HG02759 (cell line): Measurements from ENCODE around the gene TMEM17.

ENCODE experiments used
- ATAC-seq: cut with Tn5 transposase; IDR thresholded peaks from one replicate; pipeline ENCODE4 v1.9.1; 2021; ENCODE audit warnings: mild to moderate bottlenecking, moderate library complexity; ENCODE audit not compliant: unreplicated experiment

TMEM17 gene

GRCh38 chr2:62512384-62512783 lies 6.4 kb upstream of the TMEM17 start:
- no peak for ATAC-seq

DNA sequence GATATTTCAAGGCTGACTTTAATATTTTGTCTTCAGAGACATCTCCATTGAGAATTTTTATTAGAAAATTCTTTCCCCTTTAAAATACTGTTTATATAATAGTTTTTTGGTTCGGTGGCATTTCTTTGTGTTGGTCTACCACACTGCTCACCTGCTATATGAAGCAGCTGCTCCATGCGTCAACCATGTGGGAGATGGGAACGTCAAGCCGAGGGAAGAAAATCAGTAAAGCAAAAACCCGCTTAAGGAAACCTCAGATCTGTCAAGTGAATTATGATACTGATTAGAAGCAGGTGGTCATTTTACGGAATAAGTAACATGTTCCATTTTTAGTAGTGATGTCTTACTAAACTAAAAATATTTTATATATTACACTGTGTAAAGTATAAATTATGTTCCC lies 5.6 kb upstream of the TMEM17 start:
- ATAC-seq: no peak

DNA sequence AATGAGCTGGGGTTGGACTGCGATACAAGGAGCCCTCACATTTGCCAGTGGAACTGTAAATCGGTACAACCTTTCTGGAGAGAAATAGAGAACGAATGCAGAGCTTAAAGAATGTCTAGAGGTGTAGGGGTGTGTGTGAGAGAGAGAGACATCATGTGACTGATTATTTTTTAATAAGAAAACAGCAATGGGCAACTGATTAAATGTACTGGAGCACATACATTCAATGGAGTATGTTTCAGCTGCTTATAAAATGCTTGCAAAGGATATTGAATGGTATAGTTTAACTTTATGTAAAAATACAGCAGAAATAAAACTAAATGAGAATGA lies 391 bp upstream of the TMEM17 start:
- peak; percentile 30 for ATAC-seq

DNA sequence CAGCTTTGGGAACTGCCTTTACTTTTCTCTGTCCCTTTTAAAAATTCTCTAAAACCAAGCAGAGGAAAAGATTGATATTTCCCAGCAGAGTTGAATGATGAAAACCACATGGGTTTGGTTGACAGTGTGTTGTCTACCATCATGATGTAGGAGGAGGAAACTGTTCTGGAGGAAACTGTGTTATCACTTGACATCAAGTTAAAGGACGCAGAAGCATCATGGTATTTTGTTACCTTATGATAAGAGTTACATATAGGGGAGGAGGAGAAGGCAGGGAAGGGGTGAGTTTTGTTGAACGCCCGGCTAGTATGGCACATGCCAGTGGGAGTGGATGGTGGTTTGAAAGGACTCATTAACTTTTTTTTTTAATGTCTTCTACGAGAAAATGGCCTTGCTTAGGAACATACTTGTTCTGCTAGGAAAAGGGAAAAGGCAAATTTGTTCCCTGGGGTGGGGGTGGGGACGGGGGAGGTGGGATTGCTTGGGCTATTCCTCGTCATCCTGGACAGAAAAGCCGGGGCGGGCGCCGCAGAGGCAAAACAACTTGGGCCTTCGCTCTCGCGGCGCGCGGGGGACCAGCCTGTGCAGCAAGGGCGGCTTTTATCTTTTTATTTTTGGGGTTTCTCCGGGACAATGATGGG lies 766 bp downstream of the TMEM17 start:
- no peak for ATAC-seq

GRCh38 chr2:62504657-62505056 lies 1.3 kb downstream of the TMEM17 start:
- ATAC-seq: no peak

DNA sequence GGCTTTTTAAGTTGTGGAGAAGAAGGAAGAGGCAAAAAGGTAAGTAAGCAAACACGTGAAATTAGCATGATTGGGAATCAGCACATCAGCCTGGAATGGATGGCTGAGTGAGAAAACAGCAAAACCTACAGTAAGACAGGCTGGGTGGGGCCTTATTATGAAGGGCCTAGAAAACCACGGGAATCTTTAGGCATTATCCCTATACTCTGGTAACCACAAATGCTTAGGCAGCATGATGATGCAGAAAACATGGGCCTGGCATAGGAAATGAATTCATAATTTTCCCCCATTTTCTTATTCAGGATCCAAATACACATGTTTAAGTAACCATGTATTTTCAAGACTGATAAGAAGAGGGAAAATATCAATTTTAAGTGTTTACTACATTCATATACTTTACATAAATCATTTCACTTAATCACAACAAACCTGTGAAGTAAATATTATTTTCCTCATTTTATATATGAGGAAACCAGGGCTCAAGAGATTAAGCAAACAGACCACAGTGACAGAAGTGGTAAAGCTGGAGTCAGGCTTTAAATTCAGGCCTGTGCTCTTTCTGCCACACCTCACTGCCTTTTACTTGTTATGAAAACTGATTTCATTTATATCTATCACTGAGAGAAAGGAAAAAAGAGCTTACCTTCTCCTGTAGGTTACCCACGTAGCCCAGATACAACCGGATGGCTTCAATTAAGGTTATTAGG lies 4.0 kb downstream of the TMEM17 start:
- ATAC-seq: no peak

DNA sequence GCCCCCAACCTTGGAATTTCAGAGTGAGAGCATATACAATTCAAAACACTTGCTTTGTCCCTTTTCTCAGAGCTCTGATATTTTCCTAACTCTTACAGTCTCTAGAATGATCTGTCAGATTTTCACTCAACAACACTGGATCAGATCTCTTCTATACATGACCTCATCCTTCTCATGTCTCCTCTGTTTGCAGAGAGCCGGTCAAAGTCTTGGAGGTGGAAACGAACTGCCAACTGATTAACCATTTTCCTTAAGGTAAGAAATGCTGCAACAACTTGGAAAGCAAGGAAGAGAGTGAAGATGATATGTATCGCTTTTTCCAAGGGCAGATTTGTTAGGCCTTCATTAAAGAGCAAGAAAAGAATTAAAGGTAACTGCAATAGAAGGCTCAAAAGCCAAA lies 4.9 kb downstream of the TMEM17 start:
- no peak for ATAC-seq

DNA sequence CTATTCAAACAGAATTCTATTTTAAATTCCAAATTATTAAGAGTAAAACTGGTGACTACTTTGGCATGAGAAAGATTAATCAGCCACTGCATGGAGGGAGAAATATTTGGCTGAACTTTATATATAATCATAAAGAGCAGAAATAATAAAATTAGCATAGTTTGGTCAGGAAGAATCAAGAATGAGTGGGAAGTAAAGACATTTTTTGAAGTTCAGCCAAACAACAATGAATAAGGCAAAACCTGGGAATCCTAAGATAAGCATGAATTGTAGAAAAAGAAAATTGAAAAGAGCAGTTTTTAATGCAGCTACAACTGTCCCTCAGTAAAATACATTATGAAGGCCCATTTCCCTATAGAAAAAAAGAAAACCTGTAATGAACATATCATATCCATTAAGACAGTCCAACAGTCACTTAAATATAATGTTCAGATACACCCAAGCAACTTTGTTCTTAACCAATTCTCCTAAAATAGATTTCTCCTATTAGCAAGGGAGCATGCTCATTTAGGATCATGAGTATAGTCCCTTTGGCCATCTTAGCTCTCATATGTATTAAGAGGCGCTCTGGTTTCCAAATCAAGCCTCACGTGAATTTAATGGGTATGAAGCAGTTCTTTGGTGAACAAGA lies 6.5 kb downstream of the TMEM17 start:
- no peak for ATAC-seq

- no peak for ATAC-seq
These were observed 7.3 kb downstream of the TMEM17 start for GRCh38 chr2:62498739-62499138.

DNA sequence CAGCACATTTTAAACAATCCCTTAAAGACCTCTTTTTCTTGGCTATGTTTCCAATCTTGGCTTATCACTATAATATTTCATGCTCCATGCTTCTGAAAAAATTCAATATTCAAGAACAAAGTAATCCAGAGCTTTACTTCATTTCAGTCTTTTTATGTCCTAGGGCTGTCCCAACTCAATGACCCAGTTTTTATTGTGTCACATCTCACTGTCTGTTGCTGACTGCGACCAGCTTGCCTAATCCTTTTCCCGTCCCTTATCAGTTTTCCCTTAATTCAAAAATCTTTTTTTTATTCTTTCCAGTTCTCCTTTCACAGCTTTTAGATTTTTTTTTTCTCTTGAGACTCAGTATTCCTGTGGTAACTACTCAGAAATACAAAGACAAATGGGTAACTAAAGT lies 10.2 kb downstream of the TMEM17 start:
- no peak for ATAC-seq

DNA sequence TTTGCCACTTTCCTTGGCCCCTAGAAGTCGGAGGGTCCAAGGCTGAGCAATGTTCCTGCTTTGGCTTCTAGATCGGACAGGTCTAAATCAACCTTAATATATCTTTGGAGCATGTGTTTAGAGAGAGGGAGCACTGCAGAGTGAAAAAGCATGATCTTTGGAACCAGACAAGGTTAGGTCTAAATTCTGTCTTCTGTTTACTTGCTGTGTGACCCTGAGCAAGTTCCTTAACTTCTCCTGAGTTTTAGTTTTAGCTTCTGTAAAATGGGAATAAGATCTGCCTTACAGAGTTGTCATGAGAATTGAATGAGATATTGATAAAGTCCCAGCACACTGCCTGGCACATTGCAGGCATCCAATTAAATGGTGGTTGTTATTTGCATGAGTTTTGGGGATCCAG lies 13.9 kb downstream of the TMEM17 start:
- ATAC-seq: no peak

DNA sequence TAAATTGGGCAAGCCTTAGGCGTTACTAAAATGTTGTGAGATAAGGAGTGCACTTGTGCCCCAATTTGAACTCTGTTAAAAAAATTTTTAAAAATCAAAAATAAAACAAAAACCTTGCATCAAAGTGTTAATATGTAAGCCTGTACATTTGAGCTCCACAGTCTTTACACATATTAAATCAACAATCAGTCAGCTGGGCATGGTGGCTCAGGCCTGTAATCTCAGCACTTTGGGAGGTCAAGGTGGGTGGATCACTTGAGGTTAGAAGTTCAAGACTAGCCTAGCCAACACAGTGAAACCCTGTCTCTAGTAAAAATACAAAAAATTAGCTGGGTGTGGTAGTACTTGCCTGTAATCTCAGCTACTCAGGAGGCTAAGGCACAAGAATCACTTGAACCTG lies 16.3 kb downstream of the TMEM17 start:
- no peak for ATAC-seq

DNA sequence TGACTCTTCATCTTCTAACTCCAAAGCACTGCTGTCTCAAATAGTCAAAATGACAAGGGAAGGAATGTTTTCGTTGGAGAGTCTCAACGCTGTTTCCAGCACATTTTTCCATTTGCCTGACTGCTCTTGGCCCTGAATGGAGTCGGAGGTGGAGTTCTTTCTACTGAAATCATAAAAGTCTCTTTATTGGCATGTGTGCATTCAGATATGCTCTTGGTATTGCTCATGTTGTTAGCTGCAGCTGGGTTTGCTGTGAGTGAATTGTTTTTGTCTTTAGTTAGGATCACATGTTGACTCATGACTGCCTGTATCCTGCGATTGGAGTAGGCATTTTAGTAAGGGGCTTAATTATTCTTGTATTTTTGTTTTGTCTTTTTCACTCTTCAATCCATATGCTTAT lies 16.8 kb downstream of the TMEM17 start:
- ATAC-seq: no peak

GRCh38 chr2:62486439-62486765 lies 19.6 kb downstream of the TMEM17 start:
- no peak for ATAC-seq

- ATAC-seq: no peak
These were observed 20.1 kb downstream of the TMEM17 start for GRCh38 chr2:62485761-62486438.

GRCh38 chr2:62482558-62483352 lies 23.2 kb downstream of the TMEM17 start:
- ATAC-seq: no peak

- no peak for ATAC-seq
These were observed 26.1 kb downstream of the TMEM17 start for GRCh38 chr2:62479917-62480316.

DNA sequence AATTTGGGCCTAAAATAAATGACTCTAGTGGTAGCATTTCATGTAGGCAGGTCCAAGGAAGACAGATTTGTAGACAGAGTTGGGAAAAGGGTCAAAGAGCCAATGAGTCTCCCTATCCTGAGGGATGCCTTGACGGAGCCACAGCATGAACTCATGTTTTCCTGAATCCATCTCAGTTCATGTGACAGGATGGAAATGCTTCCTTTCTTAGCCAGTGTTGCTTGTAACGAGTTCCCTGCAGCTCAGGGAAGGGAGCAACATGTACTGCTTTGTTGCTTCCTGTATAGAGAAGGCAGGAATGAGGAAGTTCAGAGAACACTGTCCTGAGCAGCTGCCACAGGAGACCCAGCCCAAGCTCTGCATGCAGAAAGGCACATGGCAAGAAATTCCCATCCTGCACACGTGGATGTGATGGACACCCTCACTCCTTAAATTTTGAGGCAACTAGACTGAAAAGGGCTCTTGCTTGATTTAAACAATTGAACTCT lies 27.9 kb downstream of the TMEM17 start:
- no peak for ATAC-seq

- ATAC-seq: no peak
These were observed 28.4 kb downstream of the TMEM17 start for GRCh38 chr2:62477573-62477972.

DNA sequence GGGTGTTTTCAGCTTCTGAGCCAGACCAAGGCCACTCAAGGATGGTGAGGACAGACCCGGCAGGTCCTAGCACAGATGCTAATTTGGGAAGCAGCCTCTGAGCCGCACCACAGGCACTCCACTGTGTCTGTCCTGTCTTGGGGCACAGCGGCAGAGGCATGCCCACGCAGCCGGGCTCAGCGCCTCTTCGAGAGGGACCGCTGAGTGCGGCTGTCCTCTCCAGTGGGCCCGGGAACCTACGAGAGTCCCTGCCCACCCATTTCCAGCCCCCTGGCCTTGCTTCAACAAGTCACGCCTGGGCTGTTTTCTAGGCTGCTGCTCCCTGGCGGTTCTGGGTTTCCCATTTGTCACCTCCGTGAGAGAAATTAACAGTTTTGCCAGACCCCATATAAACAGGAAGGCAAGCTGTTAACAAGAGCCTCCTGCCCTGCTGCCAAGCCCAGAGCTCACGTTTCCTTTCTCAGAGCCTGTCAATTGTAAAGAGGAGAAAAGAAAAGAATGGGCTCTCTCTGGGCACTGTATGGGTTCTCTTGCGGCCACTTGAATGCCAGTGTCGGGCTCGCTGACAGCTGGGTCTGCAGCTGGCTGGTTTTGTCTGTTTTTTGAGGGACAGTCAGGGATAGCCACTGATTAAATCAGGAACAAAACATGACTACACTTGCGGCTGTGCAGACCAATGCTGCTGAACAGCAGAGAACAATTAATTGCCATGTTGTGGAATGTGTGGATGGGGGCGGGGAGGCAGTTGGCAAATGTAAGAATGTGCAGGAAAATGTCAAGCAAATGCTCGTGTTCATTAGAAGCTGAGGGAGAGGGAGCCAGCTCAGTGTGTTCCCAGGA lies 30.6 kb downstream of the TMEM17 start:
- peak; percentile 56 for ATAC-seq
